OCI-LY1 (cell line): Measurements from ENCODE around the gene SNU13.

Experiments
- H2AFZ ChIP-seq: fragments of 200-600 bp; sonication (generic), shearing (Covaris generic); 2 replicates; pipeline ENCODE4 v1.6.0; 2014; ENCODE audit warnings: antibody characterized with exemption, mild to moderate bottlenecking, low read length
- H3F3A ChIP-seq: fragments of 200-600 bp; sonication (generic), shearing (Covaris generic); 2 replicates; pipeline ENCODE4 v1.6.0; 2014; ENCODE audit warnings: mild to moderate bottlenecking, antibody characterized with exemption, low read length, moderate library complexity; ENCODE audit not compliant: insufficient read depth
- H3K27ac ChIP-seq: fragments of 200-600 bp; sonication (generic); 2 replicates; pipeline ENCODE4 v1.5.1; 2014; ENCODE audit warnings: low read length, mixed run types, mild to moderate bottlenecking, low read depth; ENCODE audit not compliant: poor library complexity, severe bottlenecking
- H3K27me3 ChIP-seq: fragments of 200-600 bp; sonication (generic); 2 replicates; pipeline ENCODE4 v1.6.0; 2014; ENCODE audit warnings: antibody characterized with exemption, mild to moderate bottlenecking, low read length, moderate library complexity; ENCODE audit not compliant: insufficient read depth
- H3K36me3 ChIP-seq: fragments of 200-600 bp; sonication (generic); 2 replicates; pipeline ENCODE4 v1.6.1; 2014; ENCODE audit warnings: mild to moderate bottlenecking, antibody characterized with exemption, low read length, moderate library complexity, mixed read lengths; ENCODE audit not compliant: insufficient read depth
- H3K4me1 ChIP-seq: fragments of 200-600 bp; sonication (generic); 2 replicates; pipeline ENCODE4 v1.5.1; 2014; ENCODE audit warnings: mild to moderate bottlenecking, low read length, moderate library complexity; ENCODE audit not compliant: insufficient read depth, severe bottlenecking
- H3K4me2 ChIP-seq: fragments of 200-600 bp; sonication (generic), shearing (Covaris generic); 2 replicates; pipeline ENCODE4 v1.6.1; 2014; ENCODE audit warnings: low read length
- H3K4me3 ChIP-seq: fragments of 200-600 bp; sonication (generic); 2 replicates; pipeline ENCODE4 v1.5.1; 2014; ENCODE audit warnings: low read length, low read depth, mild to moderate bottlenecking, mixed read lengths; ENCODE audit not compliant: poor library complexity, severe bottlenecking
- H3K79me2 ChIP-seq: fragments of 200-600 bp; shearing (Covaris generic); 2 replicates; pipeline ENCODE4 v1.6.1; 2016; ENCODE audit warnings: mixed run types, low read length, mixed read lengths; ENCODE audit not compliant: insufficient read depth
- H3K9ac ChIP-seq: fragments of 200-600 bp; sonication (generic), shearing (Covaris generic); 2 replicates; pipeline ENCODE4 v1.6.1; 2014; ENCODE audit warnings: mild to moderate bottlenecking, low read length, mixed read lengths
- H3K9me2 ChIP-seq: fragments of 200-600 bp; sonication (generic), shearing (Covaris generic); 2 replicates; pipeline ENCODE4 v1.6.1; 2014; ENCODE audit warnings: low read depth, mild to moderate bottlenecking, low read length, mixed read lengths
- H3K9me3 ChIP-seq: fragments of 200-600 bp; shearing (Covaris generic); 2 replicates; pipeline ENCODE4 v1.6.1; 2014; ENCODE audit warnings: low read length, mixed read lengths
- H4K20me1 ChIP-seq: fragments of 200-600 bp; sonication (generic), shearing (Covaris generic); 2 replicates; pipeline ENCODE4 v1.6.0; 2016; ENCODE audit warnings: mild to moderate bottlenecking, low read length; ENCODE audit not compliant: insufficient read depth
- EZH2 ChIP-seq: fragments of 200-600 bp; sonication (generic), shearing (Covaris generic); IDR thresholded peaks from 2 replicates; pipeline ENCODE4 v1.8.0; 2017; ENCODE audit warnings: borderline replicate concordance, mixed run types, mild to moderate bottlenecking, antibody characterized with exemption, low read length, moderate library complexity, mixed read lengths
- TF ChIP-seq, protein P1 (sequence below): fragments of 200-600 bp; sonication (generic), shearing (Covaris generic); IDR thresholded peaks from 2 replicates; pipeline ENCODE4 v1.5.1; 2017; ENCODE audit warnings: mild to moderate bottlenecking, antibody characterized with exemption, low read length, moderate library complexity, mixed read lengths

SNU13 gene

GRCh38 chr22:41661713-41662112 is 27.0 kb downstream of the SNU13 start:
- H3K9ac ChIP-seq: no peak overlapping the region
- no peaks in the 10 kb centered on the region for H3K9me3 ChIP-seq
- no peaks in the 10 kb centered on the region for H3F3A ChIP-seq
- H3K27ac ChIP-seq: no peak overlapping the region
- no peaks in the 10 kb centered on the region for H4K20me1 ChIP-seq
- TF ChIP-seq, protein P1, sequence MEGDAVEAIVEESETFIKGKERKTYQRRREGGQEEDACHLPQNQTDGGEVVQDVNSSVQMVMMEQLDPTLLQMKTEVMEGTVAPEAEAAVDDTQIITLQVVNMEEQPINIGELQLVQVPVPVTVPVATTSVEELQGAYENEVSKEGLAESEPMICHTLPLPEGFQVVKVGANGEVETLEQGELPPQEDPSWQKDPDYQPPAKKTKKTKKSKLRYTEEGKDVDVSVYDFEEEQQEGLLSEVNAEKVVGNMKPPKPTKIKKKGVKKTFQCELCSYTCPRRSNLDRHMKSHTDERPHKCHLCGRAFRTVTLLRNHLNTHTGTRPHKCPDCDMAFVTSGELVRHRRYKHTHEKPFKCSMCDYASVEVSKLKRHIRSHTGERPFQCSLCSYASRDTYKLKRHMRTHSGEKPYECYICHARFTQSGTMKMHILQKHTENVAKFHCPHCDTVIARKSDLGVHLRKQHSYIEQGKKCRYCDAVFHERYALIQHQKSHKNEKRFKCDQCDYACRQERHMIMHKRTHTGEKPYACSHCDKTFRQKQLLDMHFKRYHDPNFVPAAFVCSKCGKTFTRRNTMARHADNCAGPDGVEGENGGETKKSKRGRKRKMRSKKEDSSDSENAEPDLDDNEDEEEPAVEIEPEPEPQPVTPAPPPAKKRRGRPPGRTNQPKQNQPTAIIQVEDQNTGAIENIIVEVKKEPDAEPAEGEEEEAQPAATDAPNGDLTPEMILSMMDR: no peak
- no peak for TF ChIP-seq EZH2
- no peaks in the 10 kb centered on the region for H3K27me3 ChIP-seq
- no peak overlapping the region for H3K4me2 ChIP-seq
- no peaks in the 10 kb centered on the region for H3K9me2 ChIP-seq
- no peaks in the 10 kb centered on the region for H3K79me2 ChIP-seq
- peaks cover 5% of the 10 kb centered on the region for H3K4me1 ChIP-seq
- no peak overlapping the region for H2AFZ ChIP-seq
- no peak overlapping the region for H3K4me3 ChIP-seq
- peaks cover 88% of the 10 kb centered on the region for H3K36me3 ChIP-seq

- Histone ChIP-seq H3K4me1 (peaks cover under 1% of the 10 kb centered on the region), H3K9me3 (no peaks in the 10 kb centered on the region), H3K4me3 (no peak overlapping the region), H3K4me2 (no peak overlapping the region), H3F3A (no peaks in the 10 kb centered on the region), H3K27ac (no peak overlapping the region), H3K9me2 (no peaks in the 10 kb centered on the region), H3K36me3 (peaks cover 94% of the 10 kb centered on the region), H3K9ac (no peak overlapping the region), H2AFZ (no peak overlapping the region), H3K79me2 (no peaks in the 10 kb centered on the region), H3K27me3 (no peaks in the 10 kb centered on the region), H4K20me1 (no peaks in the 10 kb centered on the region)
- TF ChIP-seq, protein P1: no peak
- no peak for TF ChIP-seq EZH2
Measured at GRCh38 chr22:41661088-41661487, 27.6 kb downstream of the SNU13 start.

- Histone ChIP-seq H3K27me3 (no peaks in the 10 kb centered on the region), H3K4me2 (no peak overlapping the region), H3K9me2 (no peaks in the 10 kb centered on the region), H3K4me3 (no peak overlapping the region), H3F3A (no peaks in the 10 kb centered on the region), H3K27ac (no peak overlapping the region), H3K4me1 (no peaks in the 10 kb centered on the region), H3K9ac (no peak overlapping the region), H3K9me3 (no peaks in the 10 kb centered on the region), H3K79me2 (no peaks in the 10 kb centered on the region), H3K36me3 (peaks cover 98% of the 10 kb centered on the region), H4K20me1 (no peaks in the 10 kb centered on the region), H2AFZ (no peak overlapping the region)
- TF ChIP-seq, protein P1: no peak
- no peak for TF ChIP-seq EZH2
Measured at GRCh38 chr22:41660416-41660815, 28.3 kb downstream of the SNU13 start.
